Measurements from ENCODE around the gene MYT1. TPM values are rescaled to one million over a fixed set of nuclear protein-coding genes. Genes with fewer than 3 reads are reported as not detected.

MYT1 gene
- total RNA-seq, 4 donors from 2014 or later: 0.34 TPM; not detected in 3

DNA sequence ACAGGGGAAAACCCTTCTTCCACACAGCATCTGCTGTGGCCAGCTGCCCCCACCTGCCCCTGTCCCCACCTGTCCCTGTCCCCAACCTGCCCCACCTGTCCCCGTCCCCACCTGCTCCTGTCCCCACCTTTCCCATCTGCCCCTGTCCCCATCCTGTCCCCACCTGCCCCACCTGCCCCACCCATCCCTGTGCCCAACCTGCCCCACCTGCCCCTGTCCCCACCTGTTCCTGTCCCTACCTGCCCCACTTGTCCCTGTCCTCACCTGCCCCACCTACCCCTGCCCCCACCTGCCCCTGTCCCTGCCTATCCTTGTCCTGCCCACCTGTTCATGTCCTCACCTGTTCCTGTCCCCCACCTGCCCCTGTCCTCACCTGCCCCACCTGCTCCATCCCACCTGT, 6.4 kb upstream of the MYT1 start:
- no peak for DNase-seq (ENCODE audit: low spot score in 2 of 2)
- no peaks in the 10 kb centered on the region for H3K36me3 ChIP-seq
- H3K27ac ChIP-seq: no peak overlapping the region
- no peaks in the 10 kb centered on the region for H3K4me1 ChIP-seq
- peaks cover 88% of the 10 kb centered on the region for H3K27me3 ChIP-seq
- TF ChIP-seq POLR2A (IDR thresholded peaks at IDR 0.05) (no peak), EP300 (IDR thresholded peaks at IDR 0.05) (no peak), POLR2AphosphoS5 (IDR thresholded peaks at IDR 0.05) (no peak)
- TF ChIP-seq, protein P1, sequence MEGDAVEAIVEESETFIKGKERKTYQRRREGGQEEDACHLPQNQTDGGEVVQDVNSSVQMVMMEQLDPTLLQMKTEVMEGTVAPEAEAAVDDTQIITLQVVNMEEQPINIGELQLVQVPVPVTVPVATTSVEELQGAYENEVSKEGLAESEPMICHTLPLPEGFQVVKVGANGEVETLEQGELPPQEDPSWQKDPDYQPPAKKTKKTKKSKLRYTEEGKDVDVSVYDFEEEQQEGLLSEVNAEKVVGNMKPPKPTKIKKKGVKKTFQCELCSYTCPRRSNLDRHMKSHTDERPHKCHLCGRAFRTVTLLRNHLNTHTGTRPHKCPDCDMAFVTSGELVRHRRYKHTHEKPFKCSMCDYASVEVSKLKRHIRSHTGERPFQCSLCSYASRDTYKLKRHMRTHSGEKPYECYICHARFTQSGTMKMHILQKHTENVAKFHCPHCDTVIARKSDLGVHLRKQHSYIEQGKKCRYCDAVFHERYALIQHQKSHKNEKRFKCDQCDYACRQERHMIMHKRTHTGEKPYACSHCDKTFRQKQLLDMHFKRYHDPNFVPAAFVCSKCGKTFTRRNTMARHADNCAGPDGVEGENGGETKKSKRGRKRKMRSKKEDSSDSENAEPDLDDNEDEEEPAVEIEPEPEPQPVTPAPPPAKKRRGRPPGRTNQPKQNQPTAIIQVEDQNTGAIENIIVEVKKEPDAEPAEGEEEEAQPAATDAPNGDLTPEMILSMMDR (IDR thresholded peaks at IDR 0.05): no peak
- H3K4me3 ChIP-seq: no peak overlapping the region
- no peaks in the 10 kb centered on the region for H3K9me3 ChIP-seq
- 77% methylated on average over 1 of the region's 1 CpG for WGBS

DNA sequence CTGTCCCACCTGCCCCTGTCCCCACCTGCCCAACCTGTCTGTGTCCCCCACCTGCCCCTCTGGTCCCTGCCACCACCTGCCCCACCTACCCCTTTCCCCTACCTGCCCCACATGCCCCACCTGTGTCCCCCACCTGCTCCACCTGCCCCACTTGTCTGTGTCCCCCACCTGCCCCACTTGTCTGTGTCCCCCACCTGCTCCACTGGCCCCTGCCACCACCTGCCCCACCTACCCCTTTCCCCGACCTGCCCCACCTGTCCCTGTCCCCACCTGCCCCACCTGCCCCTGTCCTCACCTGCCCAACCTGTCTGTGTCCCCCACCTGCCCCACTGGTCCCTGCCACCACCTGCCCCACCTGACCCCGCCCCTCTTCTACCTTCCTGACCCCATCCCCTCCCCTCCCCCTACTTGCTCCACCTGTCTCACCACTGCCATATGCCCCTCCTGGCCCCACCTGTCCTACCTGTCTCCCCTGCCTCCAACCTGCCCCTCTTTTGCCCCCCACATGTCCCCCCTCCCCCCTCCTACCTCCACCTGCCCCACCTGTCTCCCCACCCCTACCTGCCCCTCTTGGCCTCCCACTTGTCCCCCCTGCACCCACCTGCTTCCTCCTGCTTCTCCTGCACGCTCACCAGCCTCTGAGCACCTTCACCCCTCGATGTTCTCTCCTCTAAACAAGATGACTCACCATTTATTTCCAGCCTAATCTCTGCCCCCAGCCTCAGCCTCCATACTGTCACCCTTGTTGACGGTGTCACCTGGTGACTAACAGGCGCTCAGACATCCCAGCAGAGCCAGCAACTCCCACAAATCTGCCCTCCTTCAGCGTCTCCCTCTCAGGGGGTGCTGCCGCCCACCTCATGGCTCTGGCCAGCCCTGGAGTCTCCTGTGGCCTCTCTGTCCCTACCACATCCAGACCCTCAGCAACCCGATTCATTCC, 5.6 kb upstream of the MYT1 start:
- DNase-seq (ENCODE audit: low spot score in 2 of 2): no peak
- Histone ChIP-seq H3K27me3 (peaks cover 91% of the 10 kb centered on the region), H3K4me1 (no peaks in the 10 kb centered on the region), H3K4me3 (no peak overlapping the region), H3K9me3 (no peaks in the 10 kb centered on the region), H3K36me3 (no peaks in the 10 kb centered on the region), H3K27ac (no peak overlapping the region)
- no peak for TF ChIP-seq POLR2AphosphoS5 (IDR thresholded peaks at IDR 0.05)
- TF ChIP-seq, protein P1 (IDR thresholded peaks at IDR 0.05): no peak
- no peak for TF ChIP-seq EP300 (IDR thresholded peaks at IDR 0.05)
- TF ChIP-seq POLR2A (IDR thresholded peaks at IDR 0.05): no peak
- 55% methylated on average over 9 of the region's 9 CpGs for WGBS

DNA sequence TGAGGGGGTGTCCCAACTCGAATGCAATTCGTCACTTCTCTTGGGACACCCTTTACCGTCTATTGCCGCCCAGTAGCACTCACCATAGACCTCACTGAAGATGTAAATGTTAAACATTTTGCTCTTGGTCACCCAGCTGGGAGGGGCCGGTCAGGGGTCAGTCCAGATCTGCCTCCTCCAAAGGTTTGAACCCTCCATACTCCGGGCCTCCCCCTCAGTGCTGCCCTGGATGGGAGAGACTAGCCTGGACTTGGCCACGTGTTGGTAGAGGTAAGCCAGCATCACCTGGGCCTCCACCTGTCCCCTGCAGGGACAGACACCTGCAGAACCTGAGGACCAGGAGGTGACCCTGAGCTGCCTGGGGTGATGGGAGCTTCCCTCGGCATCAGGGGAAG, 5.0 kb upstream of the MYT1 start:
- no peaks in the 10 kb centered on the region for H3K4me1 ChIP-seq
- TF ChIP-seq POLR2A (IDR thresholded peaks at IDR 0.05) (no peak), POLR2AphosphoS5 (IDR thresholded peaks at IDR 0.05) (no peak), EP300 (IDR thresholded peaks at IDR 0.05) (no peak)
- TF ChIP-seq, protein P1 (IDR thresholded peaks at IDR 0.05): no peak
- H3K27me3 ChIP-seq: peaks cover 92% of the 10 kb centered on the region
- no peak overlapping the region for H3K27ac ChIP-seq
- H3K9me3 ChIP-seq: no peaks in the 10 kb centered on the region
- WGBS: 84% methylated on average over 7 of the region's 8 CpGs
- no peak for DNase-seq (ENCODE audit: low spot score in 2 of 2)
- no peaks in the 10 kb centered on the region for H3K36me3 ChIP-seq
- H3K4me3 ChIP-seq: no peak overlapping the region

DNA sequence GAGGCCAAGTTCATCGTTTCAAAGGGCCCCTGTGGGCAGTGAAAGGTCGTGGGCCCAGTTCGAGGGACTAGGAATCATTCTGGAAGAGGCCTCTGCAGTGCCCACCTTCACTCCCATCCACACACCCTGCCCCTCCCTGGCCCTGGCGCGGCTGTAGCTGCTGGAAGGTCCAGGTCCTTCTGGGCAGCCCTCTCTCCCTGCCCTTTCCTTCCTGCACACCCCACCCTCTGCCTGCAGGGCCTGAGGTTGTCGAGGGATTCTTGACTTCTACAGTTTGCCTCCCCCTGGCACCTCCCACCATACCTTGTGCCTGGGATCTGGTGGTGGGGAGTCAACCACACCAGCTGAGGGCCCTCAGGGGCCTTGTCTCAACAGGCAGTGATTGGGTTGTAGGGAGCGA, 4.5 kb upstream of the MYT1 start:
- Histone ChIP-seq H3K27ac (no peak overlapping the region), H3K36me3 (no peaks in the 10 kb centered on the region), H3K9me3 (no peaks in the 10 kb centered on the region), H3K4me3 (no peak overlapping the region), H3K27me3 (peaks cover 92% of the 10 kb centered on the region), H3K4me1 (no peaks in the 10 kb centered on the region)
- DNase-seq (ENCODE audit: low spot score in 2 of 2): no peak
- 54% methylated on average over 3 of the region's 7 CpGs for WGBS
- TF ChIP-seq, protein P1 (IDR thresholded peaks at IDR 0.05): no peak
- TF ChIP-seq EP300 (IDR thresholded peaks at IDR 0.05): no peak
- TF ChIP-seq POLR2A (IDR thresholded peaks at IDR 0.05): no peak
- no peak for TF ChIP-seq POLR2AphosphoS5 (IDR thresholded peaks at IDR 0.05)

DNA sequence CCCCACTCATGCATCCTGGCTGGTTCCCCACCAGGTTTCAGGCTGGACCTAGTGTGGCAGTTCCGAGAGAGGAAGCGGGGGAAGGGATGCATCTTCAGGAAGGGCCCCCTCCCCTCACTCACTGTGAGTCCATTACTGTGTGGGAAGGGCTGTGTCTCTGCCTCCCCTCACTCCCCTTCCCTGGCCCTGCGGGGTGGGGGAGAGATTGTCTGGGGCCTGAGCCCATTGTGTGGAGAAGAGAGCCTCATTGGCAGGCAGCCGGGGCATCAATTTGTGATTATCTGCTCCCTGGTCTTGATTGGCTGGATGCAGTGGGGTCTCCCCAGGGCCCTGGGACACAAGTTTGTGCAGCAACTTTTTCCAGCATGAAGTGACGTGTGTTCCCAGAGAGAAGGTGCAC, 4.1 kb upstream of the MYT1 start:
- WGBS: no CpG with 5 or more reads among the region's 5 CpGs
- H3K4me3 ChIP-seq: no peak overlapping the region
- H3K36me3 ChIP-seq: no peaks in the 10 kb centered on the region
- no peak overlapping the region for H3K27ac ChIP-seq
- no peak for TF ChIP-seq POLR2A (IDR thresholded peaks at IDR 0.05)
- no peaks in the 10 kb centered on the region for H3K9me3 ChIP-seq
- H3K27me3 ChIP-seq: peaks cover 92% of the 10 kb centered on the region
- no peak for DNase-seq (ENCODE audit: low spot score in 2 of 2)
- H3K4me1 ChIP-seq: no peaks in the 10 kb centered on the region
